ENCODE data around the gene GABRR2.

GABRR2 gene

DNA sequence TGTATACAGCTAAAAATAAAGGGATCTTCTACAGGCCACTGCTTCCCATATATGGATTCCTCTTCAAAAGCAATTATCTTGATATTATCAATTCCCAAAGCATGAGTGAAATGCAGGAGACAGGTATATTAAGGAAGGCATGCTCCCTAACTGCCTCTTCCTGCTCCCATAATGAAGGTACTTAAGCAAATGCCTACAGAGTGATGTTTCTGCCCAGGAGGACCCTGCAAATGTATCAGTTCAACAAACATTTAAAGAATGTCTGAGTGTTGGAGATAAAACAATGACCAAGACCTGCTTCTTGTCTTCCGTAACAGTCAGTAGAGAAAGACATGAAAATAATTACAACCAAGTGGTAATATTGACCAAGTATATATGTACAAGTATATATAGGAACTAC lies 33.3 kb upstream of the GABRR2 start:
- TF ChIP-seq ZFX (IDR thresholded peaks at IDR 0.05) (no peak), CTCF (conservative IDR thresholded peaks at IDR 0.05) (no peak)
- no peak overlapping the region for H3K27ac ChIP-seq

DNA sequence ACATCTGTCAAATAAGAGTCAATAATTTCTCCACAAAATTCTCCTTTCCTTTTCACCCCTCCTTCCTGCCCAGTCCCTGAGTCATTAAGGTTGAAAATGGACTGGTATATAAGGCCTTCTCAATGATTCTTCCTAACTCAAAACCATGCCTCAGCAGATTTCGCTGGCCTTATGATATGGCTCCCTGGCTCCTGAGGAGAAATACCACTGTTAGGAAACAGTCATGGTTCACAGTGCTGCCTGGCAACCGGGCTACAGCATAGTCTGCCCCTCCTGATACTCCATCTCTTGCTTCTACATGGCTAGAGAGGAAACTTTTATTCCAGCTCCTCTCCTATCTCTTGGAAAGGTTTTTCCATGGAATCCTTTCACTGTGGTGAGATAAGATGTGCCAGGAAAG lies 32.7 kb upstream of the GABRR2 start:
- H3K27ac ChIP-seq, result no peak overlapping the region
- no peak for TF ChIP-seq CTCF (conservative IDR thresholded peaks at IDR 0.05)
- no peak for TF ChIP-seq ZFX (IDR thresholded peaks at IDR 0.05)

DNA sequence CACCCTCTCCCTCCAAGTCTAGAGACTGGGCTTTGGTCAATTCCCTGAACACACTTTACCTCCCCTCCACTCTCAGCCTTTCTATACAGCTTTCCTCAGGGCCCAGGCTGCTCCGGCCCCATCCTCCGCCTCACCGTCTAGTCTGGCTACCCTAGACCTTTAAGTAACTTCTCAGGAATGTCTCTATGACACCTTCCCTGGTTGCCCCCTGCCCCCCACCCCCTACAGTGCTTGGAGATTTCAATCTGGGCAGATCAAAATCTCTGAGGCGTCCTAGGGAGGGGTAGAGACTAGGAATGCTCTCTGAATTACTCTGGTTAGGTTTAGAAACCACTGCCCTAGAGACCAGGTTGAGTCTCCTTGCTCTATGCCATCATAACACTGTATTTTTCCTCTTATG lies 31.3 kb upstream of the GABRR2 start:
- no peak for TF ChIP-seq CTCF (conservative IDR thresholded peaks at IDR 0.05)
- no peak for TF ChIP-seq ZFX (IDR thresholded peaks at IDR 0.05)
- H3K27ac ChIP-seq, result no peak overlapping the region

DNA sequence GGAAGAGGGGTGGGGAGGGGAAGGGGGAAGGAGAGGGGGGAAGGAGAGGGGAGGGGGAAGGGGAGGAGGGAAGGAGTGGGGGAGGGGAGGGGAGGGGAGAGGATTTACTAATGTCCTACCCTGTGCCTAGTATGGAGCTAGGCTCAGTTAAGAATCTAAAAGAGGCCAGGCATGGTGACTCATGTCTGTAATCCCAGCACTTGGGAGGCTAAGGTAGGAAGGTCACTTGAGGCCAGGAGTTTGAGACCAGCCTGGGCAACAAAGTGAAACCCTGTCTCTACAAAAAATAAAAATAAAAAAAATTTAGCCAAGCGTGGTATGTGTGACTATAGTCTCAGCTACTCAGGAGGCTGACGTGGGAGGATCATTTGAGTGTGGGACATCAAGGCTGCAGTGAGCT lies 24.5 kb upstream of the GABRR2 start:
- TF ChIP-seq CTCF (conservative IDR thresholded peaks at IDR 0.05) (no peak), ZFX (IDR thresholded peaks at IDR 0.05) (no peak)
- no peak overlapping the region for H3K27ac ChIP-seq

GRCh38 chr6:89335164-89335563 lies 20.1 kb upstream of the GABRR2 start:
- H3K27ac ChIP-seq, result no peak overlapping the region
- no peak for TF ChIP-seq CTCF (conservative IDR thresholded peaks at IDR 0.05)
- no peak for TF ChIP-seq ZFX (IDR thresholded peaks at IDR 0.05)

- H3K27ac ChIP-seq, result no peak overlapping the region
- TF ChIP-seq ZFX (IDR thresholded peaks at IDR 0.05), result no peak
- no peak for TF ChIP-seq CTCF (conservative IDR thresholded peaks at IDR 0.05)
Measured at GRCh38 chr6:89330910-89331309, 15.8 kb upstream of the GABRR2 start.

GRCh38 chr6:89328976-89329375 lies 13.9 kb upstream of the GABRR2 start:
- TF ChIP-seq ZFX (IDR thresholded peaks at IDR 0.05) (no peak), CTCF (conservative IDR thresholded peaks at IDR 0.05) (no peak)

More at GRCh38 chr6:89328976-89329375, 13.9 kb upstream of the GABRR2 start:
- H3K27ac ChIP-seq, result no peak overlapping the region

Measured in C4-2B (cell line).